Progenitor cell of endocrine pancreas (in vitro differentiated cells): Measurements from ENCODE around the gene HERC3. TPM values are rescaled to one million over a fixed set of nuclear protein-coding genes. Genes with fewer than 3 reads are reported as not detected.

Experiments used
- DNase-seq: peaks from one replicate; pipeline ENCODE4 v3.0.0; 2021; ENCODE audit warnings: low spot score; ENCODE audit not compliant: unreplicated experiment
- H3K27ac Mint-ChIP-seq: 2 replicates; pipeline ENCODE4 v1.8.0; 2021; ENCODE audit warnings: mild to moderate bottlenecking, moderate library complexity, mixed read lengths
- H3K27me3 Mint-ChIP-seq: 2 replicates; pipeline ENCODE4 v1.8.0; 2021; ENCODE audit warnings: mixed read lengths
- H3K36me3 Mint-ChIP-seq: 2 replicates; pipeline ENCODE4 v1.8.0; 2022; ENCODE audit warnings: mixed read lengths; ENCODE audit not compliant: insufficient read depth
- H3K4me1 Mint-ChIP-seq: 2 replicates; pipeline ENCODE4 v1.8.0; 2021; ENCODE audit warnings: low read depth, mixed read lengths
- H3K4me3 Mint-ChIP-seq: 2 replicates; pipeline ENCODE4 v1.8.0; 2021; ENCODE audit warnings: low read depth, mild to moderate bottlenecking, moderate library complexity, mixed read lengths
- H3K9me3 Mint-ChIP-seq: 2 replicates; pipeline ENCODE4 v1.8.0; 2021; ENCODE audit warnings: low read depth, mixed read lengths
- CTCF ChIP-seq: fragments of 200-600 bp; sonication (generic); IDR thresholded peaks from one replicate; pipeline ENCODE4 v1.5.0; 2021; ENCODE audit warnings: antibody characterized with exemption, mild to moderate bottlenecking; ENCODE audit not compliant: unreplicated experiment
- total RNA-seq: library from RNA; stranded (reverse); gene quantifications from 2 replicates; pipeline ENCODE4 v1.2.1, GENCODE V29; 2021

The HERC3 gene
- total RNA-seq, 1 donor from 2014 or later = 7.1 TPM

- DNase-seq = no peak
- no peak overlapping the region for H3K4me3 Mint-ChIP-seq
- H3K36me3 Mint-ChIP-seq = peaks cover 19% of the 10 kb centered on the region
- H3K9me3 Mint-ChIP-seq = peaks cover 4% of the 10 kb centered on the region
- no peaks in the 10 kb centered on the region for H3K4me1 Mint-ChIP-seq
- no peaks in the 10 kb centered on the region for H3K27me3 Mint-ChIP-seq
- no peak for TF ChIP-seq CTCF
- no peak overlapping the region for H3K27ac Mint-ChIP-seq
Measured at GRCh38 chr4:88722828-88723227, 130.5 kb downstream of the HERC3 start.

GRCh38 chr4:88724406-88724805, 132.1 kb downstream of the HERC3 start:
- no peaks in the 10 kb centered on the region for H3K9me3 Mint-ChIP-seq
- H3K27me3 Mint-ChIP-seq = no peaks in the 10 kb centered on the region
- no peaks in the 10 kb centered on the region for H3K4me1 Mint-ChIP-seq
- H3K27ac Mint-ChIP-seq = no peak overlapping the region
- H3K4me3 Mint-ChIP-seq = no peak overlapping the region
- TF ChIP-seq CTCF = no peak
- no peak for DNase-seq
- H3K36me3 Mint-ChIP-seq = peaks cover 13% of the 10 kb centered on the region

- H3K4me1 Mint-ChIP-seq = no peaks in the 10 kb centered on the region
- no peaks in the 10 kb centered on the region for H3K9me3 Mint-ChIP-seq
- H3K36me3 Mint-ChIP-seq = peaks cover 16% of the 10 kb centered on the region
- DNase-seq = no peak
- no peak overlapping the region for H3K27ac Mint-ChIP-seq
- H3K27me3 Mint-ChIP-seq = no peaks in the 10 kb centered on the region
- no peak overlapping the region for H3K4me3 Mint-ChIP-seq
- TF ChIP-seq CTCF = no peak
Measured at GRCh38 chr4:88725143-88725542, 132.9 kb downstream of the HERC3 start.

- no peak for DNase-seq
- Mint-ChIP-seq H3K27ac (no peak overlapping the region), H3K9me3 (no peaks in the 10 kb centered on the region), H3K4me3 (no peak overlapping the region), H3K36me3 (peaks cover 15% of the 10 kb centered on the region), H3K27me3 (no peaks in the 10 kb centered on the region), H3K4me1 (no peaks in the 10 kb centered on the region)
- no peak for TF ChIP-seq CTCF
Measured at GRCh38 chr4:88725986-88726385, 133.7 kb downstream of the HERC3 start.

- no peaks in the 10 kb centered on the region for H3K27me3 Mint-ChIP-seq
- H3K4me3 Mint-ChIP-seq = no peak overlapping the region
- TF ChIP-seq CTCF = no peak
- no peak overlapping the region for H3K27ac Mint-ChIP-seq
- no peaks in the 10 kb centered on the region for H3K4me1 Mint-ChIP-seq
- H3K36me3 Mint-ChIP-seq = peaks cover 15% of the 10 kb centered on the region
- no peak for DNase-seq
- H3K9me3 Mint-ChIP-seq = no peaks in the 10 kb centered on the region
Measured at GRCh38 chr4:88728146-88728545, 135.9 kb downstream of the HERC3 start.
